GM23338 (cell line): Measurements from ENCODE around the gene EYS. TPM values are rescaled to one million over a fixed set of nuclear protein-coding genes. Genes with fewer than 3 reads are reported as not detected.

Source experiments
- ATAC-seq: fragments of 200-7000 bp; cut with Tn5 transposase; 3 replicates; pipeline ENCODE4 v1.9.1; 2020
- DNase-seq: peaks from one replicate; pipeline ENCODE4 v3.0.0-alpha.2; 2015; ENCODE audit warnings: low spot score
- H2AFZ ChIP-seq: fragments of 200-600 bp; sonication (generic); 2 replicates; pipeline ENCODE4 v1.8.0; 2016; ENCODE audit warnings: antibody characterized with exemption, mild to moderate bottlenecking, moderate library complexity
- H3F3A ChIP-seq: fragments of 200-600 bp; sonication (generic); replicated peaks from 2 replicates; pipeline ENCODE4 v1.8.0; 2017; ENCODE audit warnings: antibody characterized with exemption, mixed run types, low read depth
- H3K27ac ChIP-seq: fragments of 200-600 bp; sonication (generic); 2 replicates; pipeline ENCODE4 v1.6.1; 2016; ENCODE audit warnings: low read depth
- H3K27me3 ChIP-seq: fragments of 200-600 bp; sonication (generic); 2 replicates; pipeline ENCODE4 v1.8.0; 2016; ENCODE audit warnings: mild to moderate bottlenecking, mixed run types, moderate library complexity; ENCODE audit not compliant: insufficient read depth
- H3K36me3 ChIP-seq: fragments of 200-600 bp; sonication (generic); 2 replicates; pipeline ENCODE4 v1.8.0; 2016; ENCODE audit warnings: mild to moderate bottlenecking; ENCODE audit not compliant: insufficient read depth
- H3K4me1 ChIP-seq: fragments of 200-600 bp; sonication (generic); 2 replicates; pipeline ENCODE4 v1.8.0; 2016; ENCODE audit warnings: mild to moderate bottlenecking, moderate library complexity; ENCODE audit not compliant: insufficient read depth
- H3K4me2 ChIP-seq: fragments of 200-600 bp; sonication (generic); 2 replicates; pipeline ENCODE4 v1.7.1; 2017; ENCODE audit warnings: mixed run types
- H3K4me3 ChIP-seq: fragments of 200-600 bp; sonication (generic); 2 replicates; pipeline ENCODE4 v1.6.1; 2016; ENCODE audit warnings: mixed run types
- H3K79me2 ChIP-seq: fragments of 200-600 bp; sonication (generic); replicated peaks from 2 replicates; pipeline ENCODE4 v1.8.0; 2017; ENCODE audit warnings: mild to moderate bottlenecking; ENCODE audit not compliant: insufficient read depth
- H3K9me2 ChIP-seq: fragments of 200-600 bp; sonication (generic); 2 replicates; pipeline ENCODE4 v1.8.0; 2017; ENCODE audit not compliant: insufficient read depth
- H4K20me1 ChIP-seq: fragments of 200-600 bp; sonication (generic); replicated peaks from 2 replicates; pipeline ENCODE4 v1.8.0; 2017; ENCODE audit warnings: mild to moderate bottlenecking; ENCODE audit not compliant: insufficient read depth
- H3K27ac Mint-ChIP-seq: 2 replicates; pipeline ENCODE4 v1.8.0; 2020; ENCODE audit warnings: inconsistent platforms, mild to moderate bottlenecking, moderate library complexity, mixed read lengths
- H3K27me3 Mint-ChIP-seq: 3 replicates; pipeline ENCODE4 v1.8.0; 2022; ENCODE audit warnings: low read depth, mild to moderate bottlenecking, moderate library complexity, mixed read lengths, inconsistent platforms; ENCODE audit not compliant: insufficient read depth, poor library complexity
- H3K36me3 Mint-ChIP-seq: 3 replicates; pipeline ENCODE4 v1.8.0; 2021; ENCODE audit warnings: low read depth, mild to moderate bottlenecking, inconsistent platforms, moderate library complexity, mixed read lengths
- H3K4me1 Mint-ChIP-seq: 3 replicates; pipeline ENCODE4 v1.8.0; 2020; ENCODE audit warnings: mild to moderate bottlenecking, inconsistent platforms, mixed read lengths
- H3K4me3 Mint-ChIP-seq: 3 replicates; pipeline ENCODE4 v1.8.0; 2021; ENCODE audit warnings: moderate library complexity, mild to moderate bottlenecking, inconsistent platforms, mixed read lengths
- H3K9me3 Mint-ChIP-seq: 3 replicates; pipeline ENCODE4 v1.8.0; 2020; ENCODE audit warnings: moderate library complexity, mild to moderate bottlenecking, inconsistent platforms, mixed read lengths
- CREB1 ChIP-seq: fragments of 250-450 bp; sonication (Bioruptor Pico); IDR thresholded peaks from 2 replicates; pipeline ENCODE4 v1.5.0; 2020; ENCODE audit warnings: low read depth, mild to moderate bottlenecking, moderate library complexity
- EZH2 ChIP-seq: fragments of 200-600 bp; sonication (generic); IDR thresholded peaks from one replicate; pipeline ENCODE4 v1.8.0; 2017; ENCODE audit warnings: antibody characterized with exemption, mild to moderate bottlenecking, low read depth; ENCODE audit not compliant: unreplicated experiment
- EZH2phosphoT487 ChIP-seq: fragments of 200-600 bp; sonication (generic); IDR thresholded peaks from one replicate; pipeline ENCODE4 v1.8.1; 2018; ENCODE audit warnings: antibody characterized with exemption; ENCODE audit not compliant: unreplicated experiment
- NANOG ChIP-seq: IDR thresholded peaks from 2 replicates; pipeline ENCODE4 v1.6.1; 2016; ENCODE audit warnings: antibody characterized with exemption, borderline replicate concordance
- POLR2AphosphoS5 ChIP-seq: IDR thresholded peaks from 2 replicates; pipeline ENCODE4 v1.6.1; 2016; ENCODE audit warnings: antibody characterized with exemption, low read depth
- REST ChIP-seq: IDR thresholded peaks from one replicate; pipeline ENCODE4 v1.6.1; 2018; ENCODE audit warnings: antibody characterized with exemption; ENCODE audit not compliant: unreplicated experiment
- STAT1 ChIP-seq: IDR thresholded peaks from one replicate; pipeline ENCODE4 v1.6.1; 2016; ENCODE audit warnings: antibody characterized with exemption; ENCODE audit not compliant: unreplicated experiment
- ZNF114 ChIP-seq: fragments of 250-450 bp; sonication (Bioruptor Pico); IDR thresholded peaks from 2 replicates; pipeline ENCODE4 v1.5.0; 2020; ENCODE audit warnings: mild to moderate bottlenecking, moderate library complexity
- polyA plus RNA-seq: library from polyadenylated mRNA; unstranded; fragments of >200 nt; fragmentation: Nextera tagmentation; extraction: Ambion mirVana; gene quantifications from 2 replicates; pipeline ENCODE4 v1.2.1, GENCODE V29; 2016
- total RNA-seq: library from RNA; depleted of rRNA; stranded (reverse); fragments of >200 nt; shearing (Covaris generic); gene quantifications from 2 replicates; pipeline ENCODE4 v1.2.3, GENCODE V29; 2014
- TF ChIP-seq, protein P1 (sequence below): IDR thresholded peaks from 2 replicates; pipeline ENCODE4 v1.6.1; 2016; ENCODE audit warnings: antibody characterized with exemption
- TF ChIP-seq, protein P2 (sequence below), 2 experiments: fragments of 200-600 bp in 1 of 2; sonication (generic) in 1 of 2; conservative IDR thresholded peaks; 2 replicates each; pipeline versions ENCODE4 v1.5.1 to v1.6.1; 2016 to 2017; ENCODE audit warnings: antibody characterized with exemption in 2 of 2, low read depth in 2 of 2, mild to moderate bottlenecking in 2 of 2, moderate library complexity in 1 of 2
- TF ChIP-seq, protein P3 (sequence below): fragments of 250-450 bp; sonication (Bioruptor Pico); IDR thresholded peaks from 2 replicates; pipeline ENCODE4 v1.5.0; 2020; ENCODE audit warnings: mild to moderate bottlenecking, moderate library complexity

The EYS gene
- total and polyA plus RNA-seq, 2 experiments from 2014 or later: 0.38 to 0.52 TPM

DNA sequence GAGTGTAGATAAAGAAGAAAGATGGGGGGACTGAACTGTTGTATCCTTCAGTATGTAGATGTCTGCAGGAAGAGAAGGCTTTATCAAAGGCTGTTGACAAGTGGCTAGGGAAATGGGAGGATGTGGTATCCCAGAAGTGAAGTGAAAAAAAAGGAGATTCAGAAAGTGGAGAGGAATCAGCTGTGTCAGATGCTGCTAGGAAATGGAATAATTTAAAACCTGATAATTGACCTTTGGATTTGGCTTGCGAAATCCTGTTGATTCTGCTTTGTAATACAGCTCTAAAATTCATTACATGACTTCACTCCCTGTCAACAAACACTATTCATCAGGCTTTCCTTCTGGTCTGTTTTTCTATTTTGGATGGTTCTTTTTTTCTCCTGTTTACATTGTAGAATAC, 2029.7 kb downstream of the EYS start:
- Mint-ChIP-seq H3K36me3 (peaks cover 17% of the 10 kb centered on the region), H3K4me3 (no peak overlapping the region), H3K27ac (no peak overlapping the region), H3K27me3 (no peaks in the 10 kb centered on the region), H3K4me1 (peaks cover 25% of the 10 kb centered on the region), H3K9me3 (no peaks in the 10 kb centered on the region)
- TF ChIP-seq, protein P1, sequence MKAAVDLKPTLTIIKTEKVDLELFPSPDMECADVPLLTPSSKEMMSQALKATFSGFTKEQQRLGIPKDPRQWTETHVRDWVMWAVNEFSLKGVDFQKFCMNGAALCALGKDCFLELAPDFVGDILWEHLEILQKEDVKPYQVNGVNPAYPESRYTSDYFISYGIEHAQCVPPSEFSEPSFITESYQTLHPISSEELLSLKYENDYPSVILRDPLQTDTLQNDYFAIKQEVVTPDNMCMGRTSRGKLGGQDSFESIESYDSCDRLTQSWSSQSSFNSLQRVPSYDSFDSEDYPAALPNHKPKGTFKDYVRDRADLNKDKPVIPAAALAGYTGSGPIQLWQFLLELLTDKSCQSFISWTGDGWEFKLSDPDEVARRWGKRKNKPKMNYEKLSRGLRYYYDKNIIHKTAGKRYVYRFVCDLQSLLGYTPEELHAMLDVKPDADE: no peak
- no peak for TF ChIP-seq NANOG
- TF ChIP-seq REST: no peak
- TF ChIP-seq, protein P2, sequence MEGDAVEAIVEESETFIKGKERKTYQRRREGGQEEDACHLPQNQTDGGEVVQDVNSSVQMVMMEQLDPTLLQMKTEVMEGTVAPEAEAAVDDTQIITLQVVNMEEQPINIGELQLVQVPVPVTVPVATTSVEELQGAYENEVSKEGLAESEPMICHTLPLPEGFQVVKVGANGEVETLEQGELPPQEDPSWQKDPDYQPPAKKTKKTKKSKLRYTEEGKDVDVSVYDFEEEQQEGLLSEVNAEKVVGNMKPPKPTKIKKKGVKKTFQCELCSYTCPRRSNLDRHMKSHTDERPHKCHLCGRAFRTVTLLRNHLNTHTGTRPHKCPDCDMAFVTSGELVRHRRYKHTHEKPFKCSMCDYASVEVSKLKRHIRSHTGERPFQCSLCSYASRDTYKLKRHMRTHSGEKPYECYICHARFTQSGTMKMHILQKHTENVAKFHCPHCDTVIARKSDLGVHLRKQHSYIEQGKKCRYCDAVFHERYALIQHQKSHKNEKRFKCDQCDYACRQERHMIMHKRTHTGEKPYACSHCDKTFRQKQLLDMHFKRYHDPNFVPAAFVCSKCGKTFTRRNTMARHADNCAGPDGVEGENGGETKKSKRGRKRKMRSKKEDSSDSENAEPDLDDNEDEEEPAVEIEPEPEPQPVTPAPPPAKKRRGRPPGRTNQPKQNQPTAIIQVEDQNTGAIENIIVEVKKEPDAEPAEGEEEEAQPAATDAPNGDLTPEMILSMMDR (conservative IDR thresholded peaks at IDR 0.05; ENCODE audit: low read depth in 2 of 2): no peak
- no peak for TF ChIP-seq CREB1
- no peak for TF ChIP-seq ZNF114 (CRISPR knock-in tag)
- TF ChIP-seq, protein P3, sequence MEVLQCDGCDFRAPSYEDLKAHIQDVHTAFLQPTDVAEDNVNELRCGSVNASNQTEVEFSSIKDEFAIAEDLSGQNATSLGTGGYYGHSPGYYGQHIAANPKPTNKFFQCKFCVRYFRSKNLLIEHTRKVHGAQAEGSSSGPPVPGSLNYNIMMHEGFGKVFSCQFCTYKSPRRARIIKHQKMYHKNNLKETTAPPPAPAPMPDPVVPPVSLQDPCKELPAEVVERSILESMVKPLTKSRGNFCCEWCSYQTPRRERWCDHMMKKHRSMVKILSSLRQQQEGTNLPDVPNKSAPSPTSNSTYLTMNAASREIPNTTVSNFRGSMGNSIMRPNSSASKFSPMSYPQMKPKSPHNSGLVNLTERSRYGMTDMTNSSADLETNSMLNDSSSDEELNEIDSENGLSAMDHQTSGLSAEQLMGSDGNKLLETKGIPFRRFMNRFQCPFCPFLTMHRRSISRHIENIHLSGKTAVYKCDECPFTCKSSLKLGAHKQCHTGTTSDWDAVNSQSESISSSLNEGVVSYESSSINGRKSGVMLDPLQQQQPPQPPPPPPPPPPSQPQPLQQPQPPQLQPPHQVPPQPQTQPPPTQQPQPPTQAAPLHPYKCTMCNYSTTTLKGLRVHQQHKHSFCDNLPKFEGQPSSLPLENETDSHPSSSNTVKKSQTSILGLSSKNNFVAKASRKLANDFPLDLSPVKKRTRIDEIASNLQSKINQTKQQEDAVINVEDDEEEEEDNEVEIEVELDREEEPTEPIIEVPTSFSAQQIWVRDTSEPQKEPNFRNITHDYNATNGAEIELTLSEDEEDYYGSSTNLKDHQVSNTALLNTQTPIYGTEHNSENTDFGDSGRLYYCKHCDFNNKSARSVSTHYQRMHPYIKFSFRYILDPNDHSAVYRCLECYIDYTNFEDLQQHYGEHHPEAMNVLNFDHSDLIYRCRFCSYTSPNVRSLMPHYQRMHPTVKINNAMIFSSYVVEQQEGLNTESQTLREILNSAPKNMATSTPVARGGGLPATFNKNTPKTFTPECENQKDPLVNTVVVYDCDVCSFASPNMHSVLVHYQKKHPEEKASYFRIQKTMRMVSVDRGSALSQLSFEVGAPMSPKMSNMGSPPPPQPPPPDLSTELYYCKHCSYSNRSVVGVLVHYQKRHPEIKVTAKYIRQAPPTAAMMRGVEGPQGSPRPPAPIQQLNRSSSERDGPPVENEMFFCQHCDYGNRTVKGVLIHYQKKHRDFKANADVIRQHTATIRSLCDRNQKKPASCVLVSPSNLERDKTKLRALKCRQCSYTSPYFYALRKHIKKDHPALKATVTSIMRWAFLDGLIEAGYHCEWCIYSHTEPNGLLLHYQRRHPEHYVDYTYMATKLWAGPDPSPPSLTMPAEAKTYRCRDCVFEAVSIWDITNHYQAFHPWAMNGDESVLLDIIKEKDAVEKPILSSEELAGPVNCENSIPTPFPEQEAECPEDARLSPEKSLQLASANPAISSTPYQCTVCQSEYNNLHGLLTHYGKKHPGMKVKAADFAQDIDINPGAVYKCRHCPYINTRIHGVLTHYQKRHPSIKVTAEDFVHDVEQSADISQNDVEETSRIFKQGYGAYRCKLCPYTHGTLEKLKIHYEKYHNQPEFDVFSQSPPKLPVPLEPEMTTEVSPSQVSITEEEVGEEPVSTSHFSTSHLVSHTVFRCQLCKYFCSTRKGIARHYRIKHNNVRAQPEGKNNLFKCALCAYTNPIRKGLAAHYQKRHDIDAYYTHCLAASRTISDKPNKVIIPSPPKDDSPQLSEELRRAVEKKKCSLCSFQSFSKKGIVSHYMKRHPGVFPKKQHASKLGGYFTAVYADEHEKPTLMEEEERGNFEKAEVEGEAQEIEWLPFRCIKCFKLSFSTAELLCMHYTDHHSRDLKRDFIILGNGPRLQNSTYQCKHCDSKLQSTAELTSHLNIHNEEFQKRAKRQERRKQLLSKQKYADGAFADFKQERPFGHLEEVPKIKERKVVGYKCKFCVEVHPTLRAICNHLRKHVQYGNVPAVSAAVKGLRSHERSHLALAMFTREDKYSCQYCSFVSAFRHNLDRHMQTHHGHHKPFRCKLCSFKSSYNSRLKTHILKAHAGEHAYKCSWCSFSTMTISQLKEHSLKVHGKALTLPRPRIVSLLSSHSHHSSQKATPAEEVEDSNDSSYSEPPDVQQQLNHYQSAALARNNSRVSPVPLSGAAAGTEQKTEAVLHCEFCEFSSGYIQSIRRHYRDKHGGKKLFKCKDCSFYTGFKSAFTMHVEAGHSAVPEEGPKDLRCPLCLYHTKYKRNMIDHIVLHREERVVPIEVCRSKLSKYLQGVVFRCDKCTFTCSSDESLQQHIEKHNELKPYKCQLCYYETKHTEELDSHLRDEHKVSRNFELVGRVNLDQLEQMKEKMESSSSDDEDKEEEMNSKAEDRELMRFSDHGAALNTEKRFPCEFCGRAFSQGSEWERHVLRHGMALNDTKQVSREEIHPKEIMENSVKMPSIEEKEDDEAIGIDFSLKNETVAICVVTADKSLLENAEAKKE (CRISPR knock-in tag): no peak
- no peak for TF ChIP-seq EZH2phosphoT487
- TF ChIP-seq POLR2AphosphoS5: no peak
- no peak for TF ChIP-seq EZH2
- TF ChIP-seq STAT1: no peak
- no peak for ATAC-seq
- Histone ChIP-seq H4K20me1 (peaks cover 27% of the 10 kb centered on the region), H2AFZ (no peak overlapping the region), H3K79me2 (peaks cover 100% of the 10 kb centered on the region), H3F3A (no peaks in the 10 kb centered on the region), H3K27me3 (no peaks in the 10 kb centered on the region), H3K36me3 (no peaks in the 10 kb centered on the region), H3K4me3 (no peak overlapping the region), H3K4me2 (no peak overlapping the region), H3K4me1 (peaks cover 54% of the 10 kb centered on the region), H3K9me2 (no peaks in the 10 kb centered on the region), H3K27ac (no peak overlapping the region)
- DNase-seq: no peak
